ENCODE data around the gene PLA2G2F. TPM values are rescaled to one million over a fixed set of nuclear protein-coding genes. Genes with fewer than 3 reads are reported as not detected.

The PLA2G2F gene
- total RNA-seq, 4 donors from 2014 or later: 0.32 TPM; not detected in 3

DNA sequence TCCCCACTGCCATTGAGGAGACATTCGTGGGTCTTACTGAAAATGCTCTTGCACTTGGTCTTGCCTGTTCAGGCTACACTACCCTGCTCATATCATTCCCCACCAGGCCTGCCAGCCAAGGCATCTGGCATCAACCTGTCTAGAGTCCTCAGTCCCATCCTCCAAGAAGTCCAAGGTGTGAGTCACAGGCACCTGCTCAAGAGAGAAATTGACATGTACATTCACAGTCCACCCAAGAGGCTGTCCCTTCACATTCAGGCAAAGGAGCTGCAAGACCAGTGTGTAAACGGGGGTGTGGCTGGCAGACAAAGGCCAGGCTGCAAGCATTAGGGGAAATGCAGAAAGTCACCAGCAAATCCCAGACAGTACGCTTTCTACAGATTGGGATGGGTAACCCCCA lies 60.3 kb downstream of the PLA2G2F start:
- peak; percentile 42 for DNase-seq
- in situ Hi-C loops (cut with MboI; ENCODE audit: low pct_ligation_motif_present in 1 of 4, low pct_unique_long_range_greater_than_20kb in 1 of 4, low sequenced_read_pairs in 3 of 4): no loop called here
- Histone ChIP-seq H3K27me3 (no peaks in the 10 kb centered on the region), H3K27ac (no peak overlapping the region), H3K36me3 (no peaks in the 10 kb centered on the region), H3K9me3 (no peaks in the 10 kb centered on the region), H3K4me3 (no peak overlapping the region), H3K4me1 (peaks cover 0 to 11% (median 6%) of the 10 kb centered on the region in 4 donors)
- intact Hi-C loops (cut with DNase I; ENCODE audit: low total_unique reads): no loop called here
- peak in 1 of 3 donors; percentile 21 for TF ChIP-seq POLR2AphosphoS5 (IDR thresholded peaks at IDR 0.05)
- TF ChIP-seq, protein P1, sequence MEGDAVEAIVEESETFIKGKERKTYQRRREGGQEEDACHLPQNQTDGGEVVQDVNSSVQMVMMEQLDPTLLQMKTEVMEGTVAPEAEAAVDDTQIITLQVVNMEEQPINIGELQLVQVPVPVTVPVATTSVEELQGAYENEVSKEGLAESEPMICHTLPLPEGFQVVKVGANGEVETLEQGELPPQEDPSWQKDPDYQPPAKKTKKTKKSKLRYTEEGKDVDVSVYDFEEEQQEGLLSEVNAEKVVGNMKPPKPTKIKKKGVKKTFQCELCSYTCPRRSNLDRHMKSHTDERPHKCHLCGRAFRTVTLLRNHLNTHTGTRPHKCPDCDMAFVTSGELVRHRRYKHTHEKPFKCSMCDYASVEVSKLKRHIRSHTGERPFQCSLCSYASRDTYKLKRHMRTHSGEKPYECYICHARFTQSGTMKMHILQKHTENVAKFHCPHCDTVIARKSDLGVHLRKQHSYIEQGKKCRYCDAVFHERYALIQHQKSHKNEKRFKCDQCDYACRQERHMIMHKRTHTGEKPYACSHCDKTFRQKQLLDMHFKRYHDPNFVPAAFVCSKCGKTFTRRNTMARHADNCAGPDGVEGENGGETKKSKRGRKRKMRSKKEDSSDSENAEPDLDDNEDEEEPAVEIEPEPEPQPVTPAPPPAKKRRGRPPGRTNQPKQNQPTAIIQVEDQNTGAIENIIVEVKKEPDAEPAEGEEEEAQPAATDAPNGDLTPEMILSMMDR (IDR thresholded peaks at IDR 0.05): no peak
- WGBS, 2 donors (ENCODE audit: low coverage in 1 of 2): 44 to 59% methylated on average over 2 to 3 of the region's 3 CpGs

DNA sequence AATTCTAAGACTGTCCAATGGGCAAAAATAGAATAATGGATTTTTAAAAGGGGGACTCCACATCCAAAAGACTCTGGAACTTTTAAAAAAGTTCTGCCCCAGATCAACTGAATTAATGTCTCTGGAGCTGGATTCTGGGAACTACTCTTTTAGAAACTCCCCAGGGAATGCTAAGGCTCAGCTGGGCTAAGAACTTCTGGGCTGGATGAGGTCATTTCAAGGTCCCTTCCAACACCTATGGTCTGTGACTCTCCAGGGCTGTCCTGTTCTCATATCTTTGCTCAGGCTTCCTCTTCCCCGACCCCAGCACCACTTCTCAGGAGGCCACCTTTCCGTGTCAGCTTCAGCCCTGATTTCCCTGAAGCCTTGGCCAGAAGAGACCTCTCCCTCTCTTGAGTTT lies 60.7 kb downstream of the PLA2G2F start:
- no peaks in the 10 kb centered on the region for H3K27me3 ChIP-seq
- WGBS, 2 donors (ENCODE audit: low coverage in 1 of 2): 53 to 60% methylated on average over 1 to 2 of the region's 2 CpGs
- TF ChIP-seq POLR2AphosphoS5 (IDR thresholded peaks at IDR 0.05): no peak
- no peak for TF ChIP-seq POLR2A (IDR thresholded peaks at IDR 0.05)
- no peak for TF ChIP-seq EP300 (IDR thresholded peaks at IDR 0.05; ENCODE audit: low read depth)
- TF ChIP-seq, protein P1 (IDR thresholded peaks at IDR 0.05): no peak
- H3K4me1 ChIP-seq: peaks cover 0 to 7% (median 2%) of the 10 kb centered on the region in 4 donors
- no peak for DNase-seq
- no peaks in the 10 kb centered on the region for H3K36me3 ChIP-seq
- intact Hi-C loops (cut with DNase I; ENCODE audit: low total_unique reads) (no loop called here), in situ Hi-C loops (cut with MboI; ENCODE audit: low pct_ligation_motif_present in 1 of 4, low pct_unique_long_range_greater_than_20kb in 1 of 4, low sequenced_read_pairs in 3 of 4) (no loop called here)
- H3K4me3 ChIP-seq: no peak overlapping the region
- H3K27ac ChIP-seq: no peak overlapping the region
- H3K9me3 ChIP-seq: no peaks in the 10 kb centered on the region

Other genes with a start within 250 kb of the PLA2G2F start
- gene PLA2G2E, start 215.7 kb upstream of the PLA2G2F start, total RNA-seq: not detected
- 100 to 1,000 TPM in 1 of 4 donors, 10 to 100 TPM in 3; 14.9 to 154 (median 60.9) TPM for gene PLA2G2A, start 159.7 kb upstream of the PLA2G2F start, total RNA-seq
- gene PLA2G5, start 69.1 kb upstream of the PLA2G2F start, total RNA-seq: 1 to 10 TPM in 2 of 4 donors, under 1 TPM in 1, not detected in 1; 0.60 to 3.1 (median 2.9) TPM
- gene PLA2G2D, start 19.8 kb upstream of the PLA2G2F start, total RNA-seq: under 1 TPM in 1 of 4 donors, not detected in 3; 0.16 TPM
- gene UBXN10, start 46.8 kb downstream of the PLA2G2F start, total RNA-seq: 10 to 100 TPM in 1 of 4 donors, 1 to 10 TPM in 3; 4.3 to 15.3 (median 5.8) TPM
- gene PLA2G2C, start 47.2 kb downstream of the PLA2G2F start, total RNA-seq: 1 to 10 TPM in 1 of 4 donors, under 1 TPM in 2, not detected in 1; 0.14 to 4.1 (median 0.16) TPM
- gene VWA5B1, start 151.6 kb downstream of the PLA2G2F start, total RNA-seq: not detected

Data from transverse colon (tissue), 4 donors.